Epithelial cell of proximal tubule (primary cell): Measurements from ENCODE around the gene SLC6A16. TPM values are rescaled to one million over a fixed set of nuclear protein-coding genes. Genes with fewer than 3 reads are reported as not detected.

Experiments
- DNase-seq: peaks from one replicate; pipeline ENCODE4 v3.0.0-alpha.2; 2011; ENCODE audit warnings: low read depth
- H3K4me3 ChIP-seq: 2 replicates; pipeline ENCODE4 v1.5.1; 2011; ENCODE audit warnings: low read depth, mild to moderate bottlenecking, low read length
- CTCF ChIP-seq: conservative IDR thresholded peaks from 2 replicates; pipeline ENCODE4 v1.5.1; 2012; ENCODE audit warnings: low read depth, mild to moderate bottlenecking, low read length
- total RNA-seq: library from RNA; depleted of rRNA; stranded (reverse); fragments of >200 nt; gene quantifications from 2 replicates; pipeline ENCODE4 v1.2.3, GENCODE V29; 2015

Gene SLC6A16
- total RNA-seq, 1 donor from 2014 or later = 0.29 TPM

GRCh38 chr19:49355909-49356353, 30.9 kb upstream of the SLC6A16 start:
- TF ChIP-seq CTCF = no peak
- H3K4me3 ChIP-seq = no peak overlapping the region
- no peak for DNase-seq

- no peak overlapping the region for H3K4me3 ChIP-seq
- TF ChIP-seq CTCF = no peak
- DNase-seq = no peak
These were observed 24.6 kb upstream of the SLC6A16 start for GRCh38 chr19:49349567-49349966.

GRCh38 chr19:49348305-49349189, 23.6 kb upstream of the SLC6A16 start:
- no peak for DNase-seq

GRCh38 chr19:49347835-49348234, 22.8 kb upstream of the SLC6A16 start:
- peak; percentile 11 for TF ChIP-seq CTCF
- H3K4me3 ChIP-seq = no peak overlapping the region
- no peak for DNase-seq

More at GRCh38 chr19:49348305-49349189, 23.6 kb upstream of the SLC6A16 start:
- no peak overlapping the region for H3K4me3 ChIP-seq
- TF ChIP-seq CTCF = no peak

GRCh38 chr19:49347191-49347590, 22.2 kb upstream of the SLC6A16 start:
- no peak for DNase-seq
- TF ChIP-seq CTCF = no peak
- no peak overlapping the region for H3K4me3 ChIP-seq

GRCh38 chr19:49344505-49345423, 19.8 kb upstream of the SLC6A16 start:
- no peak for DNase-seq
- TF ChIP-seq CTCF = no peak
- no peak overlapping the region for H3K4me3 ChIP-seq
